Measurements from ENCODE around the gene LST1.

Gene LST1

GRCh38 chr6:31592396-31592771 is 6.3 kb downstream of the LST1 start:
- H3K4me1 ChIP-seq, result no peaks in the 10 kb centered on the region
- no peak overlapping the region for H3K4me3 ChIP-seq (ENCODE audit: low read depth, low read length)
- H3K27ac ChIP-seq, result no peak overlapping the region
- no peak overlapping the region for H3K4me2 ChIP-seq (ENCODE audit: low read length)
- H3K9me3 ChIP-seq (ENCODE audit: control insufficient read depth, low read length), result no peaks in the 10 kb centered on the region
- no peaks in the 10 kb centered on the region for H3K27me3 ChIP-seq (ENCODE audit: control insufficient read depth, insufficient read depth, low read length)
- no peaks in the 10 kb centered on the region for H3K79me2 ChIP-seq
- H3K9ac ChIP-seq, result no peak overlapping the region
- TF ChIP-seq CTCF (IDR thresholded peaks at IDR 0.05), result no peak
- H3K36me3 ChIP-seq (ENCODE audit: control insufficient read depth, insufficient read depth, low read length), result no peaks in the 10 kb centered on the region
- no peak overlapping the region for H2AFZ ChIP-seq

- no peaks in the 10 kb centered on the region for H3K4me1 ChIP-seq
- H3K4me2 ChIP-seq (ENCODE audit: low read length), result no peak overlapping the region
- H3K27ac ChIP-seq, result no peak overlapping the region
- no peak overlapping the region for H3K9ac ChIP-seq
- no peaks in the 10 kb centered on the region for H3K9me3 ChIP-seq (ENCODE audit: control insufficient read depth, low read length)
- peak; percentile 20 for TF ChIP-seq CTCF (IDR thresholded peaks at IDR 0.05)
- no peak overlapping the region for H2AFZ ChIP-seq
- H3K79me2 ChIP-seq, result no peaks in the 10 kb centered on the region
- H3K36me3 ChIP-seq (ENCODE audit: control insufficient read depth, insufficient read depth, low read length), result no peaks in the 10 kb centered on the region
- H3K4me3 ChIP-seq (ENCODE audit: low read depth, low read length), result no peak overlapping the region
- no peaks in the 10 kb centered on the region for H3K27me3 ChIP-seq (ENCODE audit: control insufficient read depth, insufficient read depth, low read length)
Observed at GRCh38 chr6:31597006-31597405, 10.9 kb downstream of the LST1 start.

- H3K36me3 ChIP-seq (ENCODE audit: control insufficient read depth, insufficient read depth, low read length), result no peaks in the 10 kb centered on the region
- H3K4me3 ChIP-seq (ENCODE audit: low read depth, low read length), result no peak overlapping the region
- H3K27me3 ChIP-seq (ENCODE audit: control insufficient read depth, insufficient read depth, low read length), result no peaks in the 10 kb centered on the region
- no peak for TF ChIP-seq CTCF (IDR thresholded peaks at IDR 0.05)
- H3K79me2 ChIP-seq, result no peaks in the 10 kb centered on the region
- no peak overlapping the region for H3K4me2 ChIP-seq (ENCODE audit: low read length)
- H3K9me3 ChIP-seq (ENCODE audit: control insufficient read depth, low read length), result no peaks in the 10 kb centered on the region
- no peak overlapping the region for H3K27ac ChIP-seq
- no peak overlapping the region for H3K9ac ChIP-seq
- H2AFZ ChIP-seq, result no peak overlapping the region
- H3K4me1 ChIP-seq, result peaks cover 8% of the 10 kb centered on the region
Observed at GRCh38 chr6:31607317-31607716, 21.2 kb downstream of the LST1 start.

- Histone ChIP-seq H3K27me3 (ENCODE audit: control insufficient read depth, insufficient read depth, low read length) (no peaks in the 10 kb centered on the region), H3K9ac (no peak overlapping the region), H2AFZ (peak overlapping the region; percentile 85), H3K36me3 (ENCODE audit: control insufficient read depth, insufficient read depth, low read length) (no peaks in the 10 kb centered on the region), H3K4me2 (ENCODE audit: low read length) (peak overlapping the region; percentile 22), H3K79me2 (no peaks in the 10 kb centered on the region), H3K4me1 (peaks cover 17% of the 10 kb centered on the region), H3K4me3 (ENCODE audit: low read depth, low read length) (no peak overlapping the region), H3K9me3 (ENCODE audit: control insufficient read depth, low read length) (no peaks in the 10 kb centered on the region), H3K27ac (peak overlapping the region; percentile 39)
- TF ChIP-seq CTCF (IDR thresholded peaks at IDR 0.05), result no peak
Observed at GRCh38 chr6:31609519-31610406, 23.7 kb downstream of the LST1 start.

- H3K27ac ChIP-seq, result no peak overlapping the region
- H3K4me1 ChIP-seq, result peaks cover 21% of the 10 kb centered on the region
- no peak overlapping the region for H3K4me2 ChIP-seq (ENCODE audit: low read length)
Observed at GRCh38 chr6:31610968-31611367, 24.9 kb downstream of the LST1 start.

More at GRCh38 chr6:31610968-31611367, 24.9 kb downstream of the LST1 start:
- TF ChIP-seq CTCF (IDR thresholded peaks at IDR 0.05), result no peak
- H3K9ac ChIP-seq, result no peak overlapping the region
- no peaks in the 10 kb centered on the region for H3K79me2 ChIP-seq
- H3K27me3 ChIP-seq (ENCODE audit: control insufficient read depth, insufficient read depth, low read length), result no peaks in the 10 kb centered on the region
- no peaks in the 10 kb centered on the region for H3K36me3 ChIP-seq (ENCODE audit: control insufficient read depth, insufficient read depth, low read length)
- no peaks in the 10 kb centered on the region for H3K9me3 ChIP-seq (ENCODE audit: control insufficient read depth, low read length)
- no peak overlapping the region for H3K4me3 ChIP-seq (ENCODE audit: low read depth, low read length)
- no peak overlapping the region for H2AFZ ChIP-seq
